ENCODE results near the gene VBP1. TPM values are rescaled to one million over a fixed set of nuclear protein-coding genes. Genes with fewer than 3 reads are reported as not detected.
"Not testable (repeated sequence)": the region's sequence is repeated elsewhere in the genome, so short reads cannot be mapped to it uniquely, and the experiment has no call there.

VBP1 gene
- total and polyA plus RNA-seq, 2 of the 8 experiments (the other 6 are each of a cell fraction or from before 2014, with no cell fraction given): 21.6 to 56.0 TPM

- WGBS, 2 experiments (ENCODE audit: extremely low coverage in 1 of 2, insufficient coverage in 1 of 2, insufficient read length in 1 of 2, insufficient replicate concordance in 2 of 2, low coverage in 1 of 2, low lambda C conversion rate in 2 of 2, missing lambda C conversion rate in 1 of 2): 100% methylated on average over 1 of the region's 1 CpG; no CpG with 5 or more reads in 1 of the 2 experiments
- H2BK20ac ChIP-seq (ENCODE audit: low read length); H4K5ac ChIP-seq (ENCODE audit: insufficient read length, low read depth, low read length); H3K79me2 ChIP-seq (ENCODE audit: control insufficient read depth in 1 of 2, insufficient read depth in 2 of 2, low read length in 2 of 2); FAIRE-seq; H3K4me3 ChIP-seq (ENCODE audit: extremely low read depth in 1 of 4, insufficient read depth in 2 of 4, low read depth in 3 of 4, low read length in 4 of 4); H3K23ac ChIP-seq (ENCODE audit: insufficient read length); H3K9ac ChIP-seq (replicated peaks in 1 of 4; ENCODE audit: extremely low read depth in 1 of 4, low read depth in 3 of 4, low read length in 3 of 4); H3K4ac ChIP-seq (replicated peaks; ENCODE audit: insufficient read length, low read depth, low read length); H3K27me3 ChIP-seq (replicated peaks in 1 of 4; ENCODE audit: control insufficient read depth in 3 of 4, extremely low read depth in 1 of 4, insufficient read depth in 3 of 4, low read length in 3 of 4); H4K20me1 ChIP-seq (replicated peaks in 1 of 2; ENCODE audit: control insufficient read depth in 1 of 2, insufficient read depth in 2 of 2, low read length in 2 of 2); H4K8ac ChIP-seq (ENCODE audit: extremely low read depth, insufficient read depth, low read length); H3K9me3 ChIP-seq (ENCODE audit: insufficient read depth in 2 of 2, low read depth in 1 of 2, low read length in 1 of 2); DNase-seq (ENCODE audit: low read depth in 1 of 2, low spot score in 2 of 2); H3K56ac ChIP-seq (replicated peaks; ENCODE audit: insufficient read length, low read depth, low read length); H3K79me1 ChIP-seq (ENCODE audit: low read depth, low read length); H2BK5ac ChIP-seq (ENCODE audit: low read depth, low read length); H3K4me2 ChIP-seq (ENCODE audit: insufficient read depth in 1 of 2, low read depth in 2 of 2, low read length in 2 of 2); H3K18ac ChIP-seq (ENCODE audit: extremely low read depth, low read length); H2AK5ac ChIP-seq (ENCODE audit: low read depth, low read length); H4K91ac ChIP-seq (replicated peaks; ENCODE audit: insufficient read length, low read length); H3K27ac ChIP-seq (ENCODE audit: low read depth, low read length); H3K14ac ChIP-seq (ENCODE audit: insufficient read length); H3K36me3 ChIP-seq (ENCODE audit: control insufficient read depth in 2 of 4, insufficient read depth in 4 of 4, low read length in 3 of 4); POLR2A ChIA-PET (ENCODE audit: partially characterized antibody); H2BK15ac ChIP-seq (ENCODE audit: low read length); H3K4me1 ChIP-seq (replicated peaks in 1 of 4; ENCODE audit: control insufficient read depth in 3 of 4, insufficient read depth in 4 of 4, low read length in 3 of 4); H2BK120ac ChIP-seq (replicated peaks; ENCODE audit: low read depth, low read length); H3K23me2 ChIP-seq (ENCODE audit: low read depth, low read length); H2AFZ ChIP-seq (ENCODE audit: low read length); H2BK12ac ChIP-seq (ENCODE audit: low read depth, low read length): not testable (repeated sequence)
- CTCF ChIA-PET (ENCODE audit: partially characterized antibody): interaction anchor here (0.8 kb wide), 1 partner anchor 16 kb away, joined by 5 read pairs; no protein-coding TSS in a partner anchor
Observed at GRCh38 chrX:155267995-155268394, 51.7 kb downstream of the VBP1 start.

All from H1 (cell line).